Vagina (tissue), 2 donors: ENCODE data around the gene BASP1.

ENCODE experiments used
- POLR2A ChIP-seq, 2 donors: fragments of 450-650 bp; IDR thresholded peaks; one replicate each; pipeline ENCODE4 v1.6.1; 2017; ENCODE audit warnings: antibody characterized with exemption in 2 of 2, mild to moderate bottlenecking in 2 of 2, moderate library complexity in 2 of 2
- POLR2AphosphoS5 ChIP-seq, 2 donors: sonication (generic); formaldehyde crosslinking; IDR thresholded peaks; one replicate each; pipeline ENCODE4 v1.9.0; 2017; ENCODE audit warnings: antibody characterized with exemption in 2 of 2, mild to moderate bottlenecking in 2 of 2, low read depth in 1 of 2; ENCODE audit not compliant: insufficient read depth in 1 of 2
- TF ChIP-seq, protein P1 (sequence below), 3 experiments: fragments of 450-650 bp in 2 of 3; fragments of 200-600 bp in 1 of 3; sonication (generic) in 1 of 3; IDR thresholded peaks; one replicate each; pipeline ENCODE4 v1.5.1; 2017 to 2019; ENCODE audit warnings: antibody characterized with exemption in 3 of 3, mild to moderate bottlenecking in 2 of 3, moderate library complexity in 2 of 3

DNA sequence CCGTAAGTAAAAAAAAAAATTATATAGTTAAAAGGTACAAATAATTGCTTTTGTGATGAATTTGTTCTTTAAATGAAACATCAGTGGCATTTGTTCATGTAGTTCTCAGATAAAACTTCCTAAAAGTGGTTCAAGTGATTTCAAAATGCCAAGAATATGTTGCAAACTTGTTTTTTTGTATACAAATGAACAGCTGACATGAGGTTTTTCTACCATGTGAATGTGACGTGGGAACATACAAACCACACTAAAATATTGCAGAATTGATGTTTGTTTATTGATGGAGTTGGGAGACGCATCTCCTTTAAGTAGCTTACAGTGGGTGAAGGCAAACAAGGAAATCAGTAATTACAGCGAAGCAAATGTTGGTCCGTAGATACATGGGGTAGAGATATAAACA is 16.9 kb downstream of the BASP1 start:
- TF ChIP-seq, protein P1, sequence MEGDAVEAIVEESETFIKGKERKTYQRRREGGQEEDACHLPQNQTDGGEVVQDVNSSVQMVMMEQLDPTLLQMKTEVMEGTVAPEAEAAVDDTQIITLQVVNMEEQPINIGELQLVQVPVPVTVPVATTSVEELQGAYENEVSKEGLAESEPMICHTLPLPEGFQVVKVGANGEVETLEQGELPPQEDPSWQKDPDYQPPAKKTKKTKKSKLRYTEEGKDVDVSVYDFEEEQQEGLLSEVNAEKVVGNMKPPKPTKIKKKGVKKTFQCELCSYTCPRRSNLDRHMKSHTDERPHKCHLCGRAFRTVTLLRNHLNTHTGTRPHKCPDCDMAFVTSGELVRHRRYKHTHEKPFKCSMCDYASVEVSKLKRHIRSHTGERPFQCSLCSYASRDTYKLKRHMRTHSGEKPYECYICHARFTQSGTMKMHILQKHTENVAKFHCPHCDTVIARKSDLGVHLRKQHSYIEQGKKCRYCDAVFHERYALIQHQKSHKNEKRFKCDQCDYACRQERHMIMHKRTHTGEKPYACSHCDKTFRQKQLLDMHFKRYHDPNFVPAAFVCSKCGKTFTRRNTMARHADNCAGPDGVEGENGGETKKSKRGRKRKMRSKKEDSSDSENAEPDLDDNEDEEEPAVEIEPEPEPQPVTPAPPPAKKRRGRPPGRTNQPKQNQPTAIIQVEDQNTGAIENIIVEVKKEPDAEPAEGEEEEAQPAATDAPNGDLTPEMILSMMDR (IDR thresholded peaks at IDR 0.05), result no peak
- TF ChIP-seq POLR2A (IDR thresholded peaks at IDR 0.05) (no peak), POLR2AphosphoS5 (IDR thresholded peaks at IDR 0.05; ENCODE audit: insufficient read depth in 1 of 2, low read depth in 1 of 2) (no peak)
